ENCODE measurements around the gene TMEM87B. TPM values are rescaled to one million over a fixed set of nuclear protein-coding genes. Genes with fewer than 3 reads are reported as not detected.

TMEM87B gene
- total and polyA plus RNA-seq, 2 of the 4 experiments (the other 2 are of a cell fraction) = 6.3 to 12.5 TPM

- H2AFZ ChIP-seq (replicated peaks; ENCODE audit: low read length, poor library complexity) = no peak overlapping the region
- H3K27me3 ChIP-seq (ENCODE audit: control insufficient read depth, insufficient read depth, low read length) = peaks cover 8% of the 10 kb centered on the region
- no peak overlapping the region for H2AK5ac ChIP-seq (ENCODE audit: low read depth, low read length)
- H3K4me1 ChIP-seq (ENCODE audit: control insufficient read depth, insufficient read depth, low read length) = no peaks in the 10 kb centered on the region
- intact Hi-C loops (cut with micrococcal nuclease) (no loop called here), dilution Hi-C loops (cut with HindIII; ENCODE audit: low sequenced_read_pairs, unreplicated experiment) (no loop called here), in situ Hi-C loops (cut with MboI; ENCODE audit: low sequenced_read_pairs) (no loop called here)
- no peak overlapping the region for H2BK20ac ChIP-seq (ENCODE audit: low read depth, low read length)
- H3K4me2 ChIP-seq (ENCODE audit: low read depth, low read length) = no peak overlapping the region
- H3K18ac ChIP-seq (ENCODE audit: low read depth, low read length) = no peak overlapping the region
- H3K14ac ChIP-seq (replicated peaks; ENCODE audit: low read depth, low read length) = no peak overlapping the region
- ChIA-PET CTCF (no interaction called here), POLR2A (ENCODE audit: unreplicated experiment) (no interaction called here)
- H4K91ac ChIP-seq (ENCODE audit: insufficient read depth, low read depth, low read length) = no peak overlapping the region
- no peaks in the 10 kb centered on the region for H3K79me1 ChIP-seq (ENCODE audit: low read depth in 1 of 2, low read length in 2 of 2)
- H4K20me1 ChIP-seq (ENCODE audit: insufficient read depth, low read length) = no peaks in the 10 kb centered on the region; the same call in 1 of the 2 replicates
- H2BK15ac ChIP-seq (ENCODE audit: low read depth, low read length) = no peak overlapping the region
- DNase-seq (no peak), ATAC-seq (ENCODE audit: low read depth) (no peak)
- TF ChIP-seq CTCF (conservative IDR thresholded peaks at IDR 0.05; ENCODE audit: low read depth, low read length) (no peak), SMC3 (IDR thresholded peaks at IDR 0.05; ENCODE audit: low read depth, low read length) (no peak), BHLHE40 (IDR thresholded peaks at IDR 0.05; ENCODE audit: low read depth, low read length) (no peak), MAZ (IDR thresholded peaks at IDR 0.05; ENCODE audit: borderline replicate concordance, low read depth, low read length) (no peak), MAFK (IDR thresholded peaks at IDR 0.05; ENCODE audit: low read depth, low read length) (no peak), CEBPB (IDR thresholded peaks at IDR 0.05; ENCODE audit: low read depth, low read length) (no peak)
- no peak overlapping the region for H4K8ac ChIP-seq (ENCODE audit: low read depth in 2 of 2, low read length in 2 of 2)
- no peaks in the 10 kb centered on the region for H3K36me3 ChIP-seq (ENCODE audit: control insufficient read depth, insufficient read depth, low read length)
- no peak overlapping the region for H4K5ac ChIP-seq (ENCODE audit: low read depth, low read length)
- H2BK120ac ChIP-seq (ENCODE audit: low read depth, low read length) = no peak overlapping the region
- no TSS peak for BruUV-seq (replicated peaks)
- no peaks in the 10 kb centered on the region for H3K9me1 ChIP-seq (ENCODE audit: insufficient read depth, low read length)
- no peak overlapping the region for H3K9ac ChIP-seq (ENCODE audit: low read depth, low read length)
- H3K4ac ChIP-seq (ENCODE audit: low read depth, low read length) = no peak overlapping the region
- WGBS, 2 experiments (ENCODE audit: extremely low coverage in 2 of 2, insufficient read length in 1 of 2) = 73% methylated on average over 3 of the region's 12 CpGs; no CpG with 5 or more reads in 1 of the 2 experiments
- H2AK9ac ChIP-seq (replicated peaks; ENCODE audit: low read depth, low read length, poor library complexity) = no peak overlapping the region
- H3K4me3 ChIP-seq (ENCODE audit: insufficient read depth, low read depth, low read length) = no peak overlapping the region
- no peaks in the 10 kb centered on the region for H3K9me3 ChIP-seq (ENCODE audit: control insufficient read depth, insufficient read depth, low read length)
- H2BK5ac ChIP-seq (ENCODE audit: low read depth, low read length, poor library complexity, severe bottlenecking) = no peak overlapping the region
- H3K23ac ChIP-seq (ENCODE audit: low read depth, low read length) = no peak overlapping the region
- H3K27ac ChIP-seq (ENCODE audit: insufficient read depth, low read length) = no peak overlapping the region
- H3K56ac ChIP-seq (ENCODE audit: extremely low read depth, insufficient read depth, low read length) = no peak overlapping the region
Measured at GRCh38 chr2:112024896-112025491, 30.1 kb upstream of the TMEM87B start.

Data from IMR-90 (cell line).